IMR-90 (cell line): ENCODE data around the gene RPL15. TPM values are rescaled to one million over a fixed set of nuclear protein-coding genes. Genes with fewer than 3 reads are reported as not detected.

Experiments used
- ATAC-seq: fragments of 200-7000 bp; cut with Tn5 transposase; 2 replicates; pipeline ENCODE4 v1.9.1; 2020; ENCODE audit warnings: low read depth, mild to moderate bottlenecking, moderate library complexity
- BruUV-seq: library from RNA; stranded (reverse); fragments of 400-500 nt; replicated peaks from 2 replicates; lab custom pipeline; 2021; lab: Mats Ljungman, UMichigan
- CTCF ChIA-PET: fragments of 300-600 bp; formaldehyde crosslinking; extraction: SDS; loops from one replicate; lab custom pipeline; 2021; ENCODE audit warnings: antibody characterized with exemption; lab: Yijun Ruan, JAX
- POLR2A ChIA-PET: fragments of 300-600 bp; sonication (Branson Sonifier 250); formaldehyde crosslinking; loops from one replicate; lab custom pipeline; 2022; ENCODE audit warnings: antibody characterized with exemption; ENCODE audit not compliant: unreplicated experiment; lab: Charles Lee
- DNase-seq: peaks from one replicate; pipeline ENCODE4 v3.0.0; 2013
- H2AFZ ChIP-seq: replicated peaks from 2 replicates; pipeline ENCODE3; 2013; ENCODE audit warnings: low read length, mild to moderate bottlenecking; ENCODE audit not compliant: poor library complexity
- H2AK5ac ChIP-seq: 2 replicates; pipeline ENCODE4 v1.6.1; 2013; ENCODE audit warnings: low read depth, low read length, inconsistent platforms
- H2AK9ac ChIP-seq: replicated peaks from 2 replicates; pipeline ENCODE3; 2013; ENCODE audit warnings: mild to moderate bottlenecking, low read depth, low read length, moderate library complexity; ENCODE audit not compliant: poor library complexity
- H2BK120ac ChIP-seq: 2 replicates; pipeline ENCODE4 v1.6.1; 2013; ENCODE audit warnings: low read depth, low read length, inconsistent platforms
- H2BK15ac ChIP-seq: 3 replicates; pipeline ENCODE4 v1.6.1; 2013; ENCODE audit warnings: low read depth, low read length, inconsistent platforms
- H2BK20ac ChIP-seq: 2 replicates; pipeline ENCODE4 v1.6.1; 2013; ENCODE audit warnings: low read depth, mild to moderate bottlenecking, inconsistent platforms, low read length, moderate library complexity
- H2BK5ac ChIP-seq: 2 replicates; pipeline ENCODE4 v1.6.1; 2013; ENCODE audit warnings: mild to moderate bottlenecking, low read depth, low read length, inconsistent platforms; ENCODE audit not compliant: poor library complexity, severe bottlenecking
- H3K14ac ChIP-seq: replicated peaks from 2 replicates; pipeline ENCODE4 v1.6.1; 2013; ENCODE audit warnings: low read depth, low read length, inconsistent platforms
- H3K18ac ChIP-seq: 2 replicates; pipeline ENCODE4 v1.6.1; 2013; ENCODE audit warnings: low read depth, low read length, control low read depth
- H3K23ac ChIP-seq: 2 replicates; pipeline ENCODE4 v1.6.1; 2013; ENCODE audit warnings: low read depth, low read length, inconsistent platforms
- H3K27ac ChIP-seq: 2 replicates; pipeline ENCODE4 v1.5.1; 2013; ENCODE audit warnings: mild to moderate bottlenecking, control low read depth, low read length; ENCODE audit not compliant: insufficient read depth
- H3K27me3 ChIP-seq: 2 replicates; pipeline ENCODE4 v1.6.1; 2013; ENCODE audit warnings: low read length; ENCODE audit not compliant: control insufficient read depth, insufficient read depth
- H3K36me3 ChIP-seq: 2 replicates; pipeline ENCODE4 v1.6.1; 2013; ENCODE audit warnings: low read length, mixed read lengths; ENCODE audit not compliant: control insufficient read depth, insufficient read depth
- H3K4ac ChIP-seq: 2 replicates; pipeline ENCODE4 v1.6.1; 2013; ENCODE audit warnings: low read depth, low read length, inconsistent platforms
- H3K4me1 ChIP-seq: 2 replicates; pipeline ENCODE4 v1.6.1; 2013; ENCODE audit warnings: low read length, mixed read lengths; ENCODE audit not compliant: control insufficient read depth, insufficient read depth
- H3K4me2 ChIP-seq: 2 replicates; pipeline ENCODE4 v1.6.1; 2013; ENCODE audit warnings: low read depth, mild to moderate bottlenecking, control low read depth, low read length, moderate library complexity
- H3K4me3 ChIP-seq: 2 replicates; pipeline ENCODE4 v1.5.1; 2013; ENCODE audit warnings: low read depth, mild to moderate bottlenecking, control low read depth, low read length, moderate library complexity; ENCODE audit not compliant: insufficient read depth
- H3K56ac ChIP-seq: 2 replicates; pipeline ENCODE4 v1.6.1; 2013; ENCODE audit warnings: low read length, inconsistent platforms; ENCODE audit not compliant: insufficient read depth; ENCODE audit errors: extremely low read depth
- H3K79me1 ChIP-seq, 2 experiments: 2 replicates each; pipeline ENCODE4 v1.6.1; 2013; ENCODE audit warnings: low read length in 2 of 2, inconsistent platforms in 1 of 2, low read depth in 1 of 2
- H3K9ac ChIP-seq: 2 replicates; pipeline ENCODE4 v1.6.1; 2013; ENCODE audit warnings: low read depth, low read length, control low read depth
- H3K9me1 ChIP-seq: 2 replicates; pipeline ENCODE4 v1.6.1; 2013; ENCODE audit warnings: low read length, inconsistent platforms; ENCODE audit not compliant: insufficient read depth
- H3K9me3 ChIP-seq: 2 replicates; pipeline ENCODE4 v1.6.1; 2013; ENCODE audit warnings: low read length; ENCODE audit not compliant: control insufficient read depth, insufficient read depth
- H4K20me1 ChIP-seq: 2 replicates; pipeline ENCODE4 v1.6.1; 2013; ENCODE audit warnings: low read length, inconsistent platforms; ENCODE audit not compliant: insufficient read depth
- H4K5ac ChIP-seq: 2 replicates; pipeline ENCODE4 v1.6.1; 2013; ENCODE audit warnings: mild to moderate bottlenecking, low read depth, low read length, control low read depth
- H4K8ac ChIP-seq, 2 experiments: 2 replicates each; pipeline ENCODE4 v1.6.1; 2013; ENCODE audit warnings: low read depth in 2 of 2, low read length in 2 of 2, control low read depth in 1 of 2, inconsistent platforms in 1 of 2
- H4K91ac ChIP-seq: 2 replicates; pipeline ENCODE4 v1.6.1; 2013; ENCODE audit warnings: low read depth, low read length, inconsistent platforms; ENCODE audit not compliant: insufficient read depth
- BHLHE40 ChIP-seq: fragments of 150-350 bp; IDR thresholded peaks from 2 replicates; pipeline ENCODE4 v1.6.1; 2016; ENCODE audit warnings: mild to moderate bottlenecking, low read depth, low read length
- CEBPB ChIP-seq: IDR thresholded peaks from 2 replicates; pipeline ENCODE4 v1.6.1; 2012; ENCODE audit warnings: low read depth, low read length, improper control_type of control experiment
- CHD1 ChIP-seq: IDR thresholded peaks from 2 replicates; pipeline ENCODE4 v1.6.1; 2012; ENCODE audit warnings: low read depth, low read length, improper control_type of control experiment
- FOS ChIP-seq: fragments of 150-350 bp; IDR thresholded peaks from 2 replicates; pipeline ENCODE4 v1.6.1; 2016; ENCODE audit warnings: low read depth, low read length
- MAFK ChIP-seq: IDR thresholded peaks from 2 replicates; pipeline ENCODE4 v1.6.1; 2012; ENCODE audit warnings: low read depth, low read length, improper control_type of control experiment
- MAZ ChIP-seq: IDR thresholded peaks from 2 replicates; pipeline ENCODE4 v1.6.1; 2012; ENCODE audit warnings: low read depth, mild to moderate bottlenecking, low read length, improper control_type of control experiment, moderate library complexity, borderline replicate concordance
- MXI1 ChIP-seq: IDR thresholded peaks from 2 replicates; pipeline ENCODE4 v1.6.1; 2012; ENCODE audit warnings: low read depth, mild to moderate bottlenecking, low read length, moderate library complexity, borderline replicate concordance
- NFE2L2 ChIP-seq: fragments of 150-350 bp; IDR thresholded peaks from 2 replicates; pipeline ENCODE4 v1.6.1; 2016; ENCODE audit warnings: low read depth, mild to moderate bottlenecking, low read length
- POLR2A ChIP-seq: IDR thresholded peaks from 2 replicates; pipeline ENCODE4 v1.6.1; 2012; ENCODE audit warnings: mild to moderate bottlenecking, low read depth, low read length
- RAD21 ChIP-seq: IDR thresholded peaks from 2 replicates; pipeline ENCODE4 v1.6.1; 2012; ENCODE audit warnings: low read length, improper control_type of control experiment
- RCOR1 ChIP-seq: IDR thresholded peaks from 2 replicates; pipeline ENCODE4 v1.6.1; 2012; ENCODE audit warnings: mild to moderate bottlenecking, low read length, improper control_type of control experiment; ENCODE audit not compliant: insufficient replicate concordance
- RFX5 ChIP-seq: IDR thresholded peaks from 2 replicates; pipeline ENCODE4 v1.8.0; 2012; ENCODE audit warnings: low read depth, mild to moderate bottlenecking, low read length, moderate library complexity
- SMC3 ChIP-seq: fragments of 150-350 bp; IDR thresholded peaks from 2 replicates; pipeline ENCODE4 v1.6.1; 2016; ENCODE audit warnings: low read depth, mild to moderate bottlenecking, antibody characterized with exemption, low read length, moderate library complexity
- USF2 ChIP-seq: fragments of 150-350 bp; IDR thresholded peaks from 2 replicates; pipeline ENCODE4 v1.6.1; 2017; ENCODE audit warnings: mild to moderate bottlenecking, antibody characterized with exemption, low read length, low read depth
- WGBS, 2 experiments: methylation state at CpG; one replicate each; pipeline versions ENCODE4 v1.1.5 to v1.1.7; 2013; ENCODE audit warnings: missing lambda C conversion rate in 2 of 2; ENCODE audit not compliant: insufficient read length in 1 of 2; ENCODE audit errors: extremely low coverage in 2 of 2; 5-methylcytosine and 5-hydroxymethylcytosine counted together
- dilution Hi-C: fragments of 300-500 bp; cut with HindIII; formaldehyde crosslinking; loops from one replicate; pipeline ENCODE4 v1.14.3; 2018; ENCODE audit warnings: low sequenced_read_pairs; ENCODE audit not compliant: unreplicated experiment
- in situ Hi-C: fragments of 300-500 bp; cut with MboI; formaldehyde crosslinking; loops from 3 replicates; pipeline ENCODE4 v1.14.3; 2019; ENCODE audit warnings: low sequenced_read_pairs, inconsistent platforms, mixed read lengths
- intact Hi-C: fragments of 100-400 bp; cut with micrococcal nuclease; formaldehyde crosslinking; loops from 2 replicates; pipeline ENCODE4 v1.10.0; 2022
- polyA plus RNA-seq, 3 experiments: library from polyadenylated mRNA; depleted of rRNA; stranded (reverse); fragments of >200 nt; gene quantifications; 2 replicates each; pipeline ENCODE4 v1.2.3, GENCODE V29; 2012; ENCODE audit warnings: low replicate concordance in 1 of 3
- total RNA-seq: library from RNA; depleted of rRNA; stranded (reverse); fragments of >200 nt; gene quantifications from 2 replicates; pipeline ENCODE4 v1.2.3, GENCODE V29; 2012
- TF ChIP-seq, protein P1 (sequence below): fragments of 150-350 bp; IDR thresholded peaks from 2 replicates; pipeline ENCODE4 v1.6.1; 2016; ENCODE audit warnings: low read depth, mild to moderate bottlenecking, low read length, moderate library complexity, borderline replicate concordance

Gene RPL15
- total and polyA plus RNA-seq, 2 of the 4 experiments (the other 2 are of a cell fraction): 1,419 to 4,701 TPM

DNA sequence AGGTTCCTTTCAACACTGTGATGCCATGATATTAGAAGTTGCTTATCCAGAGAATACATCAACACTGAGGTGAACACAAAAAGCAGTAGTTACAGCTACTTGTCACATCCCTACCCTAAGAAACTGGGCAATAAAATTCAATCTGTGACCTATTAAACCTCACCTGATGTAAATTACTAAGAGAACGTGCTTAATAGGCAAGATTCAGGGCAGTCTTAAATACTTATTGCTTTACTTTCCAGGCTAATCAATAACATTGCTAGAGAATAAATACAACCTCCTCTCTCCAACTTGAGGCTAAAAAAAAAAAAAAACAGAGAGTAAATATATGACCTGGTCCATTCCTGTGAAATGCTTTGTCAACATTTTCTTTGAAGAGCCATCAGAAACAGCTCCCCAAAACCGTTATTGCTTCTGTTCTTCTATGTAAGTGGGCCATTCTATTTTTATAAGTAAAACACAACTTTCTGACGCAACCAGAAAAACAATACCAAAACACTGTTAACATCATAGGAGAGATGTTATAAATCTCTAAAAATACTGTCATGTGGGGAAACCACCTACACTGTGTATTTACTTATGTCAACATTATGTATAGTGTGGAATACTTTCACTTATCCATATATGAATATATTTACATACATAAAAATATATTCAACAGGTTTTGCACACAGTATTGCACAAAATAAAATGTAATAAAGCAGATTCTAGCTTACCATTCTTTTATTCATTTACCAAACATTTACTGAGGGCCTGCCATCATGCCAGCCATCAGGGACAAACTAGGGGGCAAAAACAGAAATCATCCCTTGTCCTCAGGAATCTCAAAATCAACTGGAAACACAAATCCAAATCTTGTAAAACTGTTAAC lies 2.8 kb upstream of the RPL15 start:
- H3K27me3 ChIP-seq: no peaks in the 10 kb centered on the region
- no CpG with 5 or more reads among the region's 3 CpGs for WGBS, 2 experiments
- H3K4me2 ChIP-seq: no peak overlapping the region
- no peak overlapping the region for H4K8ac ChIP-seq
- no peak overlapping the region for H2BK15ac ChIP-seq
- BruUV-seq: no TSS peak
- intact Hi-C loops: loop anchor here (10.0 kb wide), 1 partner anchor 771 kb away; no protein-coding TSS in a partner anchor
- no peak overlapping the region for H4K5ac ChIP-seq
- peaks cover 19 to 39% of the 10 kb centered on the region in 2 experiments for H3K79me1 ChIP-seq
- H2AK9ac ChIP-seq: no peak overlapping the region
- H4K91ac ChIP-seq: no peak overlapping the region
- no peak overlapping the region for H3K4me3 ChIP-seq
- H3K56ac ChIP-seq: no peak overlapping the region
- no peaks in the 10 kb centered on the region for H3K4me1 ChIP-seq
- dilution Hi-C loops: no loop called here
- H3K9ac ChIP-seq: no peak overlapping the region
- in situ Hi-C loops: no loop called here
- peaks cover 9% of the 10 kb centered on the region for H3K36me3 ChIP-seq
- H2BK20ac ChIP-seq: no peak overlapping the region
- H2BK5ac ChIP-seq: no peak overlapping the region
- POLR2A ChIA-PET: no interaction called here
- H3K27ac ChIP-seq: no peak overlapping the region
- H3K14ac ChIP-seq: no peak overlapping the region
- no peaks in the 10 kb centered on the region for H3K9me1 ChIP-seq
- H2AFZ ChIP-seq: no peak overlapping the region
- H3K9me3 ChIP-seq: no peaks in the 10 kb centered on the region
- no peak overlapping the region for H2BK120ac ChIP-seq
- H3K18ac ChIP-seq: no peak overlapping the region
- DNase-seq (no peak), ATAC-seq (no peak)
- H3K4ac ChIP-seq: no peak overlapping the region
- no peak overlapping the region for H3K23ac ChIP-seq
- H2AK5ac ChIP-seq: no peak overlapping the region
- H4K20me1 ChIP-seq: peaks cover 21% of the 10 kb centered on the region
- CTCF ChIA-PET: no interaction called here
- TF ChIP-seq FOS (no peak), MXI1 (no peak), CEBPB (no peak), SMC3 (no peak), RAD21 (no peak), USF2 (no peak), POLR2A (no peak), RCOR1 (no peak), BHLHE40 (no peak), RFX5 (no peak), NFE2L2 (no peak), MAZ (no peak), CHD1 (no peak), MAFK (no peak)
- TF ChIP-seq, protein P1, sequence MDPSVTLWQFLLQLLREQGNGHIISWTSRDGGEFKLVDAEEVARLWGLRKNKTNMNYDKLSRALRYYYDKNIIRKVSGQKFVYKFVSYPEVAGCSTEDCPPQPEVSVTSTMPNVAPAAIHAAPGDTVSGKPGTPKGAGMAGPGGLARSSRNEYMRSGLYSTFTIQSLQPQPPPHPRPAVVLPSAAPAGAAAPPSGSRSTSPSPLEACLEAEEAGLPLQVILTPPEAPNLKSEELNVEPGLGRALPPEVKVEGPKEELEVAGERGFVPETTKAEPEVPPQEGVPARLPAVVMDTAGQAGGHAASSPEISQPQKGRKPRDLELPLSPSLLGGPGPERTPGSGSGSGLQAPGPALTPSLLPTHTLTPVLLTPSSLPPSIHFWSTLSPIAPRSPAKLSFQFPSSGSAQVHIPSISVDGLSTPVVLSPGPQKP: no peak
